Activated naive CD4-positive, alpha-beta T cell treated with anti-CD3 and anti-CD28 coated beads, Interleukin-2, amount 10 ng/mL, durations not matched to agents 7 days and 5 days (primary cell): ENCODE data around the gene RHOC.

Experiments used
- CTCF ChIA-PET: fragments of 350-600 bp; sonication (Branson Sonifier 250); formaldehyde crosslinking; loops from one replicate; lab custom pipeline; 2021; ENCODE audit warnings: antibody characterized with exemption; lab: Charles Lee
- DNase-seq: peaks from one replicate; pipeline ENCODE4 v3.0.0-alpha.2; 2020
- H3K27ac Mint-ChIP-seq: one replicate; pipeline ENCODE4 v1.8.0; 2021; ENCODE audit warnings: mild to moderate bottlenecking, moderate library complexity, mixed read lengths
- H3K27me3 Mint-ChIP-seq: one replicate; pipeline ENCODE4 v1.8.0; 2021; ENCODE audit warnings: mild to moderate bottlenecking, mixed read lengths
- H3K36me3 Mint-ChIP-seq: one replicate; pipeline ENCODE4 v1.8.0; 2021; ENCODE audit warnings: mixed read lengths
- H3K4me1 Mint-ChIP-seq: one replicate; pipeline ENCODE4 v1.8.0; 2021; ENCODE audit warnings: mixed read lengths
- H3K4me3 Mint-ChIP-seq: one replicate; pipeline ENCODE4 v1.8.0; 2021; ENCODE audit warnings: mild to moderate bottlenecking, moderate library complexity, mixed read lengths
- H3K9me3 Mint-ChIP-seq: one replicate; pipeline ENCODE4 v1.8.0; 2021; ENCODE audit warnings: mixed read lengths

Gene RHOC

DNA sequence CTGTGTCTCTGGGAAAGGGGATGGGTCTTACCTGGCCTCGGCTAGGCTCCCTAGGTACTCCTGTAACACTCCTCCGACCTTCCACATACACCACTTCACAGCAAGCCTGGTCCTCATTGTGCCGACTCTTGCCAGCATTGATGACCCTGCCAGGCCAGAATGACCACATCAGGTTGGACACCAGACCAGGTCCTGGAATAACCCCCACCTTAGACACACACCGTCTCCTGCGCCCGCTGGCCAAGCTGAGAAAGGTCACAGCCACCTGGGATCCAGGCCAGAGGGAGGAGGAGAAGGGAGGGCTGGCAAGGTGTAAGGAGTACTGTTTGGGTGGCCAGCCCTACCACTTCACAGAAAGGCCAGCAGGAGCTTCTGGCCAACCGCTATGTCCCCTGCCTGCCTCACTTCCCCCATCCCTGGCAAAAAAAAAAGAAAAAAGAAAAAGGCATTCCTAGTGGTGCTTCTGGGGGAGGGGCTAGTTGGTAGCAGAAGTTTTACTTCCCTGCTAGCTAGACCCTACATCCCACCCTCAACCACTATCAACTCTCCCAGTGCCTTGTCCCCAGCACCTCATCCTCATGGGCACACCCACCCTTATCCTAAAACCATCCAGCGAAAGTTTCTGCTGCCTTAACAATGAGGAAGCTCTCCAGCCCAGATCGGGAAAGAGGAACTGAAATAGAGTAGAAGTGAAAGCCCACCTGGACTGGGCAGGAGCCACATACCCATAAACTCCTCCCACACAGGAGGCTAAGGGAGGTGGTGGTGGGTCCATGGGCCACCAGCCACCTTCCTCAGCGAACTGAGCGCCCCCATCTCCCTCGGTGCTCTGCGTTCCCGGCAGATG is 6.8 kb upstream of the RHOC start:
- CTCF ChIA-PET: interaction anchor here (1.8 to 10.6 kb wide), 3 partner anchors 90 to 359 kb away, joined by 5 to 224 read pairs (median 28); partner anchors contain the start of gene LRIG2

DNA sequence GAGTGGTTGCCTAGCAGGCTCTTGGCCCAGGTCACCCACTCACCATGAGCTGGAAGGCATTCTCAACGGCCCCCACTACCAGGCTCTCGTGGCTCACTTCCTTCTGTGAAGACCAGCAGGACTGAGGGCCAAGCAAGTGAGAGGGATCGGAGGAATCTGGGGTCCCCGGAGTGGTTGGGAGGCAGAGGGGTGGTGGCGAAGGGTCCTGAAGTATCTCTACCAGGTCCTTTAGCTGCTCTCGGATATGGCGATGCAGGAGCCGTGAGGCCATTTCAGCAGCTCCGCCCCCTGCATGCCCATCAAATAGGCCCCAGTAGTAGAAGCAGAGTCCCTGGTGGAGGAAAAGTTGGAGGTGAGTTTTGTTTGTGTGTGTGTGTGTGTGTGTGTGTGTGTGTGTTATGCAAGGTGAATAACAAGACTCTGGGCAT is 5.8 kb upstream of the RHOC start:
- H3K4me1 Mint-ChIP-seq: peaks cover 19% of the 10 kb centered on the region
- H3K4me3 Mint-ChIP-seq: no peak overlapping the region
- H3K27me3 Mint-ChIP-seq: peaks cover 90% of the 10 kb centered on the region
- H3K36me3 Mint-ChIP-seq: no peaks in the 10 kb centered on the region
- CTCF ChIA-PET: interaction anchor here (0.6 to 1.8 kb wide), 2 partner anchors 28 to 321 kb away, joined by 4 to 5 read pairs; no protein-coding TSS in a partner anchor
- no peaks in the 10 kb centered on the region for H3K9me3 Mint-ChIP-seq
- no peak for DNase-seq
- no peak overlapping the region for H3K27ac Mint-ChIP-seq

More for the DNA sequence above, 6.8 kb upstream of the RHOC start:
- Mint-ChIP-seq H3K9me3 (no peaks in the 10 kb centered on the region), H3K36me3 (no peaks in the 10 kb centered on the region), H3K27ac (no peak overlapping the region), H3K27me3 (peaks cover 86% of the 10 kb centered on the region), H3K4me1 (peaks cover 23% of the 10 kb centered on the region), H3K4me3 (peak overlapping the region; percentile 5)
- DNase-seq: no peak

DNA sequence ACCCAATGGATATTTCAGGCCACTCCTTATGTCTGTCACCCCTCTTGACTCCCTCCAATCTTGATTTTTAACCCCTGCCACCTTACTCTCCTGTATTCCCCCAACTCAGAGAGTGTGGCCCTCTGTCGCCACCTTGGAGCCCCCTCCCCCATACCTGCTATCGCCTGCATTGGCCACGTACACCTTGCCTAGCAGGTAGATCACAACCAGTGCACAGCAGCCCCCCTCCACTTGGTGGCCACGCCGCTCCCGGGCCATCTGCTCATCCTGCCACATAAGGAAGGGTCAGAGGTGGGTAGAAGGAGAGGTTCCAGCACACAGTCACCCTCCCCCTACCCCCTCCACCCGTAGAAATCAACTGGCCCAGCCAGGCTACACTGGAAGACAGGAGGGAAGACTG is 5.3 kb upstream of the RHOC start:
- H3K4me1 Mint-ChIP-seq: peaks cover 24% of the 10 kb centered on the region
- peak overlapping the region; percentile 8 for H3K27ac Mint-ChIP-seq
- no peaks in the 10 kb centered on the region for H3K9me3 Mint-ChIP-seq
- no peak overlapping the region for H3K4me3 Mint-ChIP-seq
- CTCF ChIA-PET: interaction anchor here (0.6 to 1.8 kb wide), 2 partner anchors 27 to 321 kb away, joined by 4 to 5 read pairs; no protein-coding TSS in a partner anchor
- no peaks in the 10 kb centered on the region for H3K36me3 Mint-ChIP-seq
- no peak for DNase-seq
- H3K27me3 Mint-ChIP-seq: peaks cover 90% of the 10 kb centered on the region

DNA sequence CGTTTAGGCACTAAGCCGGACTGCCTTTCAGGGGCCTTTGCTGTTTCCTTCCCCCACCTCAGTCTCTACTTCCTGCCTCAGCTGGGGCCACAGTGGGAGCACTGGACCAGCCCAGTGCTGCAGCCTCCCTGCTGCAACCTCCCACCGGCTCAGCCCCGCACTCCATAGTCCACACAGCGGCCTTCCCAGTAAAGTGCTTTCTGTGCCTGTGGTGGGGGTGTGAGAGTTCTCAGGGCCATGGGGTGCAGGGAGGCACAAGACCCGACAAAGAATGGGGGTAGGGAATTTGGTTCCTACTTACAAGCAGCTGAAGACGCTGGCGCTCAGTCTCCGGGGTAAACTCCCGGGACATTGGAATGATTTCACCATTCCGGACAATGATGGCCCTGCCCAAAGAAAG is 4.7 kb upstream of the RHOC start:
- Mint-ChIP-seq H3K27ac (no peak overlapping the region), H3K27me3 (peaks cover 88% of the 10 kb centered on the region), H3K9me3 (no peaks in the 10 kb centered on the region), H3K4me3 (no peak overlapping the region), H3K36me3 (no peaks in the 10 kb centered on the region), H3K4me1 (peaks cover 23% of the 10 kb centered on the region)
- DNase-seq: no peak
- CTCF ChIA-PET: interaction anchor here (5.9 kb wide), 1 partner anchor 321 kb away, joined by 49 read pairs; no protein-coding TSS in a partner anchor

DNA sequence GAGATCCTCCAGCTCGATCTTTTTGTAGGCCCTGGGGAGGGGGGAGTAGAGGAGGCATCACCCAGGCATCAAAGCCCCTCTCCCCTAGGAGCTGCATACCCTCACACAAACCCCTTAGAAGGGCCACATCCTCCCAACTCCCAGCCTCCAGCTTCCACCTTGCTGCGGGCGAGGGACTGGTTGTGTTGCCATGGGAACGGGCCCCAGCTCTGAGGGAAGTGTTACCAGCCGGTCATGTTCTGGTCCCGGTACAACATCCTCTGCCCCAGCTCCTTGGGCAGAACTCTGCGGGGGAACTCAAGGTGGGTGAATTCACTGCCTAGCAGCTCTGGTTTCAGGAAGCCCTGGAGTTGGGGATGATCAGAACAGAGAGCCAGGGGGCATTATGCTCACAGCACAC is 4.1 kb upstream of the RHOC start:
- Mint-ChIP-seq H3K27me3 (peaks cover 85% of the 10 kb centered on the region), H3K4me1 (peaks cover 20% of the 10 kb centered on the region), H3K27ac (no peak overlapping the region), H3K4me3 (no peak overlapping the region), H3K36me3 (no peaks in the 10 kb centered on the region), H3K9me3 (no peaks in the 10 kb centered on the region)
- no peak for DNase-seq
- CTCF ChIA-PET: interaction anchor here (1.2 to 5.9 kb wide), 3 partner anchors 209 to 330 kb away, joined by 3 to 49 read pairs (median 39); no protein-coding TSS in a partner anchor

DNA sequence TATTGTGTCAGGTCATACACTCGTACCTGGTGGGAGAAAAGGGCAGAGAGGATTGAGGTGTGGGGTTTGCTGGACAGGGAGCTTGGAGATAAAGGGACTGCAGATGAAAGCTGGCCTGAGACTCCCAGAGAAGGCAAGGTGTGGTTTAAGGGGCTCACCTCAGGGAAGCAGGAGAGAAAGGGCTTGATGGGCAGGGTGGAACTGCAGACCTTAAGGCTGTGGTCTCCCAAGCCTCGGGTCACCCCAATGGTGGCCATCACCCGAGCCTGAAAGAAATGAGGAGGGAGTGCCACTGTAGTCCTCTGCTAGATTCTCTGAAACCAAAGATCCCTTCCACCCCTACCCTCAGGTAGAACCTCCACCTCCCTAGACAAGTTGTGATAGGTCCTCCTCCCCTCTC is 3.7 kb upstream of the RHOC start:
- Mint-ChIP-seq H3K27ac (no peak overlapping the region), H3K4me1 (peaks cover 20% of the 10 kb centered on the region), H3K27me3 (peaks cover 84% of the 10 kb centered on the region), H3K4me3 (no peak overlapping the region), H3K9me3 (no peaks in the 10 kb centered on the region), H3K36me3 (no peaks in the 10 kb centered on the region)
- CTCF ChIA-PET: interaction anchor here (1.2 to 5.9 kb wide), 4 partner anchors 93 to 330 kb away, joined by 3 to 49 read pairs (median 22); no protein-coding TSS in a partner anchor
- no peak for DNase-seq

DNA sequence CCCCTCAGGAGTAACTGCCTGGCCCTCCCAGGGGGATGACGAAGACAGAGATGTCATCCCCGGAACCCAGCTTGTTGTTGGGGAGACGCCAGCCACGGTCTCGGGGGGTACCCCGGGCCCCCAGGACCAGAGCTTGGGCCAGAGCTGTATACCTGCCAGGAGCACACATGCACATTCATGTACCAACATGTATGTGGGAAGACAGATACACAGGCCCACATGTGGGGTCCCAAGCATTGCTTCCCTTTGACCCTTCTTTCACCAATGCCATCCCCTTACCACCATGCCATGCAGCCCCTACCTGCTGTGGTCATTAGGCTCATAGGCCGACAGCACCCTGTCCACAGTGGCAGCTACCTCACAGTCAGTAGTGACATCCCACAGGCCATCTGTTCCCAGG is 3.2 kb upstream of the RHOC start:
- Mint-ChIP-seq H3K36me3 (no peaks in the 10 kb centered on the region), H3K4me3 (no peak overlapping the region), H3K4me1 (peaks cover 21% of the 10 kb centered on the region), H3K27ac (no peak overlapping the region), H3K9me3 (no peaks in the 10 kb centered on the region), H3K27me3 (peaks cover 80% of the 10 kb centered on the region)
- CTCF ChIA-PET: interaction anchor here (1.2 to 5.9 kb wide), 5 partner anchors 36 to 330 kb away, joined by 3 to 49 read pairs (median 4); partner anchors contain the start of gene MOV10
- DNase-seq: no peak

DNA sequence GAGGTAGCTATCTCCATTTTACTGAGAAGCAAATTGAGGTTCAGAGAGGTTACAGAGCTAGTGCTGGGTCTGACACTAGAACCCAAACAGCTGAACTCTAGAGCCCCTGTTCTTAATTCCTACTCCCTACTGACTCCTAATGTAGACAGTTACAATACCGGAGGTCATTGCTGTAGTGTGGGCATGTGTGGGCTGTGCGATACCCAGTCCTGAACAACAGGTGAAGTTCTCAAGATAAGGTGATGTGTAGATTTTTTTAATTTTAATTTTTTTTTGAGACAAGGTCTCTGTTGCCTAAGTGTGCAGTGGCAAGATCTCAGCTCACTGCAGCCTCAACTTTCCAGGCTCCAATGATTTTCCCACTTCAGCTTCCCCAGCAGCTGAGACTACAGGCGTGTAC is 1.6 kb upstream of the RHOC start:
- Mint-ChIP-seq H3K4me1 (peaks cover 32% of the 10 kb centered on the region), H3K27me3 (peaks cover 63% of the 10 kb centered on the region), H3K4me3 (no peak overlapping the region), H3K36me3 (no peaks in the 10 kb centered on the region), H3K27ac (no peak overlapping the region), H3K9me3 (no peaks in the 10 kb centered on the region)
- CTCF ChIA-PET: interaction anchor here (0.5 to 5.9 kb wide), 11 partner anchors 8 to 408 kb away, joined by 3 to 49 read pairs (median 5); partner anchors contain the start of genes MOV10 and ST7L
- DNase-seq: no peak

DNA sequence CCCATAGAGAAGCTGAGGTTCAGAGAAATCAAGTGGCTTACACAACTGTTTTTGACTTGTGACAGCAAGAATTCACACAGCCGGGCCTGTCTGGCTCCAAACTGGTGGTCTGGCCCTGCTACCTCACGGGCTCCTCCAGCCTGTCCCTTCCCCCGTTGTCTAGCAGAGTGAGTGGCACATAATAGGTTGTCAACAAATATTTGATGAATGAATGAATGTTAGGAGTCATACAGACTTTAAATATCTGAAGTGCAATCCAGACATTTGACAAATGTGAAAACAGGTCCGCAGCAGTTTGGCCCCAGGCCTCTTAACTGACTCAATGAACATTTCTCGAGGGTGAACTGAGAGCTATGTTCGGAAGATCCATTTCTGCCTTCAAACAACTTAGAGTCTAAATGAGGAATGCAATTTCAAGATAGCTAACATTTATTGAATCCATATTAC is 1.1 kb upstream of the RHOC start:
- CTCF ChIA-PET: interaction anchor here (0.5 to 5.9 kb wide), 12 partner anchors 8 to 408 kb away, joined by 3 to 49 read pairs (median 4); partner anchors contain the start of genes LRIG2, MOV10 and ST7L
- Mint-ChIP-seq H3K27me3 (peaks cover 59% of the 10 kb centered on the region), H3K4me1 (peaks cover 35% of the 10 kb centered on the region), H3K4me3 (peak overlapping the region; percentile 81), H3K36me3 (no peaks in the 10 kb centered on the region), H3K27ac (peak overlapping the region; percentile 1), H3K9me3 (no peaks in the 10 kb centered on the region)
- DNase-seq: no peak

DNA sequence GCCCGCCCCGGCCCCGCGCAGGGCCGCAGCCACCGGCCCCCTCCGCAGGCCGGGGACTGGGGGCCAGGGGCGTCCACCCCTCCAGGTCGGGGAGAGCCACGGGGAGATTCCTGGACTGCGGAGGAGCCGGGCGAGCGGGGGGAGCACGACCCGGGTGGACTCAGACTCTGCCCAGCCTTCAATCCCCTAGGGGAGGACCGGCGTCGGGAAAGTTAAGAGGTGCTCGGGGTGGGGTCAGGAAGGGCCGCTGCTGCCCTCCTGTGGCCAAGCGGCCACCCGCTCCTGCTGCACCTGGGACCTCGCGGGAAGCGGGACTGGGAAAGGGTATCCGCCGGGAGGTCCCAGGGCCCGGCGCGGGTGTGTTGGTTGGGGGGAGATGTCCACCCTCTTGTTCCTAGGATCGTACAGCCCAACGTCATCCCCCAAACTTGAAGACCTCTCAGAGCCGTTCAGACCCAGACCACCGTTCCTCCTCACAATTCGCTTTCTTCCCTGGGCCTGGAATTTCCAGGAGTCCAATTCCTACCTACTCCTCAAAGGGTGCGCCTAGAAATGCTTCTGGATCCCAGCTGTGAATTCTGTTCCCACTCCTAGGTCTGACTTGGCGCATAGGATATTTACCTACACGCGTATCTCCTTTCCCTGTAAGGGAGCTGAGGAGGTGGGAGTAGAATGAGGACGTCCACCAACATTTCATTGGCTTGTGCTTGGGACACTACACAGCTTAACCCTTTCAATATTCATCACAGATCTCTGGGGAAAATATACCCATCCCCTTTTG is 484 bp upstream of the RHOC start:
- Mint-ChIP-seq H3K4me1 (peaks cover 41% of the 10 kb centered on the region), H3K27me3 (peaks cover 53% of the 10 kb centered on the region), H3K9me3 (no peaks in the 10 kb centered on the region), H3K27ac (no peak overlapping the region), H3K36me3 (no peaks in the 10 kb centered on the region), H3K4me3 (peak overlapping the region; percentile 81)
- CTCF ChIA-PET: interaction anchor here (0.7 to 5.9 kb wide), 13 partner anchors 8 to 365 kb away, joined by 3 to 49 read pairs (median 4); partner anchors contain the start of genes LRIG2, MOV10 and ST7L
- DNase-seq: peak; percentile 73

DNA sequence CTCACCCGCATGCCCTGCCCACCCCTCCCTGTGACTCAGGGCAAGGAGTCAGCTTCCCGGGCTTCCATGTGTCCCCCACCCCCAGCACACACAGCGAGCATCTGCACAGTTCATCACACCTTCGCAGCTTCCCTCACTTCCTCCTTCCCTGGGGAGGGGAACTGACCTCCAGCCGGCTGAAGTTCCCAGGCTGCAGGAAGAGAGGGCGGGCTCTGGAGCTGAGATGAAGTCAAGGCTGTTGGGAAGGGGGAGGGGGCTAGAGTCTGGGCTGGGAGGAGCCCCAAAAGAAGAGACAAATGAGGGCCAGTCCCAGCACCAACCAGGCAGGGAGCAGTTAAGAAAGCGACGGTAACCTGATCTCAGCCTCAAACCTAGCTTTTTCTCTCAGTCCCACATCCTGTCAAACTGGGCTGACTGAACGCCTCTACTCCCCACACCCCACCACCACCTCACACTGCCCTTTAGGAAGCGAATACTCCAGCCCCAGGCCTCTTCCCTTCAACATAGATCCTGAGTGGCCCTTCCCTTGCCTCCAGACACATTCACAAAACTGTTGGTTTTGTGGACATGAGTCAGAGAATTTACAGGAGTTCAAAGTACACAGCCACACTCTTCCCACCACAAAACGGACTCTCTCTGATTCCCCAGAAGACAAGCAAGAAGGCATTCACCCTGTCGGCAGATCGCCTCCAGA is 1.8 kb downstream of the RHOC start:
- DNase-seq: peak; percentile 79
- Mint-ChIP-seq H3K27ac (peak overlapping the region; percentile 88), H3K36me3 (peaks cover 7% of the 10 kb centered on the region), H3K9me3 (no peaks in the 10 kb centered on the region), H3K4me1 (peaks cover 65% of the 10 kb centered on the region), H3K4me3 (peak overlapping the region; percentile 66), H3K27me3 (peaks cover 30% of the 10 kb centered on the region)
- CTCF ChIA-PET: interaction anchor here (0.7 to 3.7 kb wide), 5 partner anchors 10 to 314 kb away, joined by 3 to 12 read pairs (median 4); partner anchors contain the start of genes MOV10 and PPM1J

DNA sequence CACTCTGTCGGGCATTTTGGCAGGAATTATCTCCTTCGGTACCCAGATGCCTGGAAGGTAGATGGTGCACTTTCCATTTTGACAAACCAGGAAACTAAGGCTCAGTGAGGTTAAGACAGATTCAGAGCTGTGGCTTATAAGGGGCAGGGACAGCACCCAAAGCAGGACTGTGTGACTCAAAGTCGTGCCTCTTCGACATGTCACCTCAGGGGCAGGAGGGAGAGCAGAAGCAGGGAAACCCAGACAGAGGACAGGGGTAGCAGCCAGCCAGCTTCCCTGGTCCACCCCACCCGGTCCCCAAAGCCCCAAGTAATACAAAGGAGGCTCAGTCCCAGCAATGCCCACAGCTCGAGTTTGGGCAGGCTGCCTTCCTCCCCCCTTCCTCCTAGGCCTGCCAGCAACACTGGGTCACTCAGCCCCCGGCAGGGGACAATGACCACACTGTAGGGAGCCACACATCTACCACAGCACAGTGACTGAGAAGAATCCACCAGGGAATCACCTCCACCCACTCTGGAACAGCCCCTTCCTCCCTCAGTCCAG is 2.5 kb downstream of the RHOC start:
- DNase-seq: no peak
- Mint-ChIP-seq H3K27ac (peak overlapping the region; percentile 88), H3K4me1 (peaks cover 69% of the 10 kb centered on the region), H3K9me3 (no peaks in the 10 kb centered on the region), H3K27me3 (peaks cover 24% of the 10 kb centered on the region), H3K4me3 (peak overlapping the region; percentile 66), H3K36me3 (peaks cover 8% of the 10 kb centered on the region)
- CTCF ChIA-PET: interaction anchor here (0.7 to 3.7 kb wide), 5 partner anchors 11 to 313 kb away, joined by 3 to 12 read pairs (median 5); partner anchors contain the start of genes MOV10 and PPM1J

DNA sequence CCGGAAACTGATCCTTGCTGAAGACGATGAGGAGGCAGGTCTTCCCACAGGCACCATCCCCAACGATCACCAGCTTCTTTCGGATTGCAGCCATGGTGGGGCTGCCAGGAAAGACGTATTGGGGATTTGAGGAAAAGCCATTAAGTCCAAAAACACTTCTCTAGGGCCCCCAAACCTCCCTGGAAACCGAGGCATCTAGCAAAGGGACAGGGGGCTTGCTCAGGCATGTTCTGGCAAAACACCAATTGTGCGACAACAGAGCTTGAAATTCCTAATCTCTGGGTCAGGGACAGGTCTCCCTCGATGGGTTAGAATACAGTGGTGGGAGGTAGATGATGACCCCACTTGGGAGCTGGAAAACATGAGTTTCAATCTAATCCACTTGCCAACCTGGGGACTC is 3.2 kb downstream of the RHOC start:
- Mint-ChIP-seq H3K9me3 (no peaks in the 10 kb centered on the region), H3K27me3 (peaks cover 16% of the 10 kb centered on the region), H3K36me3 (peaks cover 14% of the 10 kb centered on the region), H3K4me1 (peaks cover 69% of the 10 kb centered on the region), H3K27ac (no peak overlapping the region), H3K4me3 (no peak overlapping the region)
- no peak for DNase-seq
- CTCF ChIA-PET: interaction anchor here (1.4 to 3.7 kb wide), 4 partner anchors 12 to 312 kb away, joined by 4 to 12 read pairs (median 7); partner anchors contain the start of genes MOV10 and PPM1J
